Measurements from ENCODE around the gene CAMK4.

CAMK4 gene

DNA sequence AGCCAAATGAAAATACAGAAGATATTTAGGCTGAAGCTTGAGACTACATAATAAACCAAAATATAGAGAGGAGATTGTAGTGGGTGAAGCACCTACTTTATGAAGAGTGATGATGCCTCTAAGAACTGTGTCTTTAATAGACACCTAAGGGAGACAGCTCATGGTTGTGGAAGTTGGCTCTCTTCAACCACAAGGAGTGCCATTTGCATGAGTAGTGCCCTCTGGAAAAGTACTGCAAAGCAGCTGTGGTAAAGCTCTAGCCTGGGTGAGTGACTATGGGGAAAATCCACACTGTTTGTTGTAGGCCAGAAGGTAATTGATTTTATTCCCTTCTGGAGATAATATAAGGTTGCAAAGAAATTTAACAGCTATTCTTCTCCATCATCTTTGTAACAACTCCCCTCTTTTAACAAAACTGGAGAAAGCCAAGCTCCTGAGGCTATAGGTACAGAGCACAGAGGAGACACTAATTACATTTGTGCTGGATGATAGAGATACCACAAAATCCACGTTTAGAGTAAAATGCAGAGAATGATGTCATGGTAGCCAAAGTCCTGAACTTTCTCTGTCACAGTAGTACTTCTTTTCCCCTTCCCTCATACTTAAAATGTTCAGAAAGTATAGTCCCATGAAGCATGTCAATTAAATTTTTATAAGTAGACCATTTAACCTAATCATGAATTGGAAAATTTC, 165.4 kb downstream of the CAMK4 start:
- peak in 1 of 2 donors; percentile 77 for DNase-seq (ENCODE audit: low read depth in 2 of 2)
- TF ChIP-seq, protein P1, sequence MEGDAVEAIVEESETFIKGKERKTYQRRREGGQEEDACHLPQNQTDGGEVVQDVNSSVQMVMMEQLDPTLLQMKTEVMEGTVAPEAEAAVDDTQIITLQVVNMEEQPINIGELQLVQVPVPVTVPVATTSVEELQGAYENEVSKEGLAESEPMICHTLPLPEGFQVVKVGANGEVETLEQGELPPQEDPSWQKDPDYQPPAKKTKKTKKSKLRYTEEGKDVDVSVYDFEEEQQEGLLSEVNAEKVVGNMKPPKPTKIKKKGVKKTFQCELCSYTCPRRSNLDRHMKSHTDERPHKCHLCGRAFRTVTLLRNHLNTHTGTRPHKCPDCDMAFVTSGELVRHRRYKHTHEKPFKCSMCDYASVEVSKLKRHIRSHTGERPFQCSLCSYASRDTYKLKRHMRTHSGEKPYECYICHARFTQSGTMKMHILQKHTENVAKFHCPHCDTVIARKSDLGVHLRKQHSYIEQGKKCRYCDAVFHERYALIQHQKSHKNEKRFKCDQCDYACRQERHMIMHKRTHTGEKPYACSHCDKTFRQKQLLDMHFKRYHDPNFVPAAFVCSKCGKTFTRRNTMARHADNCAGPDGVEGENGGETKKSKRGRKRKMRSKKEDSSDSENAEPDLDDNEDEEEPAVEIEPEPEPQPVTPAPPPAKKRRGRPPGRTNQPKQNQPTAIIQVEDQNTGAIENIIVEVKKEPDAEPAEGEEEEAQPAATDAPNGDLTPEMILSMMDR (IDR thresholded peaks at IDR 0.05; ENCODE audit: low read depth, low read length) = no peak
- H3K4me3 ChIP-seq (replicated peaks in 1 of 2; ENCODE audit: low read depth in 2 of 2, low read length in 2 of 2) = no peak overlapping the region

DNA sequence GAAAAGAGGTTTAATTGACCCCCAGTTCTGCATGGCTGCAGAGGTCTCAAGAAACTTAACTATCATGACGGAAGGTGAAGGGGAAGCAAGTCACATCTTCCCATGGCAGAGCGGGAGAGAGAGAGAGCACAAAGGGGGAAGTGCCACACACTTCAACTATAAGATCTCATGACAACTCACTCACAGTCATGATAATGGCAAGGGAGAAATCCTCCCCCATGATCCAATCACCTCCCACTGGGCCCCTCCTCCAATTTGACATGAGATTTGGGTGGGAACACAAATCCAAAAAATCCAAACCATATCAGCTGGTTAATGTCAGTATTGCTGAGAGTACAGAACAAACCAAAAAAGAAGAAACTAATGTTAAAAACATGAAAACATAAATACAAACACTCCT, 168.0 kb downstream of the CAMK4 start:
- H3K4me3 ChIP-seq (replicated peaks in 1 of 2; ENCODE audit: low read depth in 2 of 2, low read length in 2 of 2) = no peak overlapping the region
- no peak for DNase-seq (ENCODE audit: low read depth in 2 of 2)
- TF ChIP-seq, protein P1 (IDR thresholded peaks at IDR 0.05; ENCODE audit: low read depth, low read length) = no peak

DNA sequence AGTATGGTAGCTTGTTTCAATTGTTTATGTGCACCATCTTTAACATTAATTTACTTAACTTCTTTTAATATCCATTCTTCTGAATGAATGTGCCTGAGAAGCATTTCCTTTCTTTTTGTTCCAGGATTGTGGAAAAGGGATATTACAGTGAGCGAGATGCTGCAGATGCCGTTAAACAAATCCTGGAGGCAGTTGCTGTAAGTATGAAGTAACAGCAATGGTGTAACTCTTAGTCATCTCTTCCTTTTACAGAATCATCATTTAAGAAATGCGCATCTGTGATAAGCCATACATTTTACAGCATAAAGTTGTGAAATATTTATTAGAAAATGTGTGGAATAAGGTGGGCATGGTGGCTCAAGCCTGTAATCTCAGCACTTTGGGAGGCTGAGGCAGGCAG, 170.4 kb downstream of the CAMK4 start:
- H3K4me3 ChIP-seq (replicated peaks in 1 of 2; ENCODE audit: low read depth in 2 of 2, low read length in 2 of 2) = no peak overlapping the region
- DNase-seq (ENCODE audit: low read depth in 2 of 2) = peak; percentile 75
- TF ChIP-seq, protein P1 (IDR thresholded peaks at IDR 0.05; ENCODE audit: low read depth, low read length) = no peak

DNA sequence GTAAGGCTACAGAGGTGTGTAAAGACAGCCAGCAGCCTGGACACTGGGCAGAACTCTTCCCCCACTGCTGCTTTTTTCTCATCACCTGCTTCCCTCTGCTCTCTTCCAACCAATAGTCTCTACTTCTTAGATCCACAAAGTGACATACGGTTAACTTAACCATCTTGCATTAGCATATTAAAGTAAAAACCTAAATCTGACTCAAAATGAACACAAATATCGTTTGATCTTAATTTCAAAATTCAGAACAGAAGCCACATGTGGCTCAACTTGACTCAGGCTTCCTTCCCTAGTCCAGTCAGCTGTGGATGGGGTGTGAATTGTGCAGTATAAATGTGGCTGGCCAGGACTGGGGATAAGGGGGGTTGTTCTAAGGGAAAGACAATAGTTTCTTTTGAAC, 173.8 kb downstream of the CAMK4 start:
- DNase-seq (ENCODE audit: low read depth in 2 of 2) = no peak
- H3K4me3 ChIP-seq (replicated peaks in 1 of 2; ENCODE audit: low read depth in 2 of 2, low read length in 2 of 2) = no peak overlapping the region
- TF ChIP-seq, protein P1 (IDR thresholded peaks at IDR 0.05; ENCODE audit: low read depth, low read length) = no peak

DNA sequence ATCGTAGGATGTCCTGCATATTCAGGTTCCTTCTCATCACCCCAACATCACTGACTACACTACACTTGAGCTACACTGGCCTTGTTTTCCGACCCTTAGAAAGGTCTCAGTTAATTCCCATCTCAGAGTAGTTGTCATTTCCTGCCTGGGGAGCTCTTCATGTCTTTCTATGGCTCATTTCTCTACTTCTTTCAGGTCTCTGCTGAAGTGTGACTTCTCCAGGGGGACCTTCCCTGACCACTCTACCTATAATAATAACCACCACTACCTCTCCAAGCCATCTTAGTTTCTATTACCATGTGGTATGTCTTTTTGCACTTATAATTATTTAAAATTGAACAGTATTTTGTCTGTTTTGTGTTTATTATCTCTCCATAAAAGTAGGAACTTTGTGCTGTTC, 174.9 kb downstream of the CAMK4 start:
- no peak for DNase-seq (ENCODE audit: low read depth in 2 of 2)
- TF ChIP-seq, protein P1 (IDR thresholded peaks at IDR 0.05; ENCODE audit: low read depth, low read length) = no peak
- no peak overlapping the region for H3K4me3 ChIP-seq (replicated peaks in 1 of 2; ENCODE audit: low read depth in 2 of 2, low read length in 2 of 2)

DNA sequence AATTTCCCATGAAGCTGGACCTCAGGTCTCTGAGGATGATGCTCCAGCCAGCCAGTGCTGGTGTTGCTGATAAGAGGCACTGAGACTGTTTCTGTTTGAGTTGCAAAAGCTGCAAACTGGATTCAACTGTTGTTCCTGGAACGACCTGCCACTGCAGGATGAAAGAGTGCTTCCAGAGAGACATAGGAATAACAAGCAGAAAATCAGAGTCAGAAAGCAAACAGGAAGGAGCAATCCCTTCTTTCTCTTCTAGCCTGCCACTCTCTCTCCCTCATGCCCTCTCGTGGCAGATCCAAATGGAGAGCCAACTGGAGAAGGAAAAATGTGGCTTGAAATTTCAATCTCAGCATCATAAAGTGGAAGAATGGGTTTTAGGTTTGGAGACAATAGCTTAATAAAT, 177.7 kb downstream of the CAMK4 start:
- no peak overlapping the region for H3K4me3 ChIP-seq (replicated peaks in 1 of 2; ENCODE audit: low read depth in 2 of 2, low read length in 2 of 2)
- TF ChIP-seq, protein P1 (IDR thresholded peaks at IDR 0.05; ENCODE audit: low read depth, low read length) = no peak
- DNase-seq (ENCODE audit: low read depth in 2 of 2) = no peak

DNA sequence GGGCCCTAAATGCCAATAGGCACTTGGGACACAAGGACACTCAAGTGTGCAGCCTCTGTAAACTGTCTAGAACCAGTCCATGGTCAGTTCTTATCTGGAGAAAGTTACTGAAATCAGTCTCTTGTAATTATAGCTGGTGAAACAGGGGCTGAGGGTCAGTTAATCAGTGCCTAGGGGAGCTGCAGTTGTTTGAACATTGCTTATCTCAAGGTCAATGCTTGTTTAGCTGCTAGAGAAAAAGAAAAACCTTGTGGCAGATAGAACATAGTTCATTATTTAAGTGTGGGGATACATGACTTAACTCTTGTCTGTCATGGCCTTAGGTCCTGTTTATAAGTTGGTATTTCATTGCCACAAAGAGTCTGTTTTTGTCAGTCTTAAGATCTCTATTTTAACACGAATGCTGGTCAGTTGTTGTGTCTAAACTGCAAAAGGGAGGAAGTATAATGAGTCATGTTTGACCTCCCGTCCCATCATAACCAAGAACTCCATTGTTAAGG, 180.1 kb downstream of the CAMK4 start:
- H3K4me3 ChIP-seq (replicated peaks in 1 of 2; ENCODE audit: low read depth in 2 of 2, low read length in 2 of 2) = no peak overlapping the region
- TF ChIP-seq, protein P1 (IDR thresholded peaks at IDR 0.05; ENCODE audit: low read depth, low read length) = no peak
- DNase-seq (ENCODE audit: low read depth in 2 of 2) = peak in 1 of 2 donors; percentile 9
